ENCODE results near the gene FAM32A.

Gene FAM32A

GRCh38 chr19:16226184-16226591 is 41.0 kb downstream of the FAM32A start:
- peaks cover 63% of the 10 kb centered on the region for H3K36me3 ChIP-seq (ENCODE audit: insufficient read depth, low read length)
- H3K9me3 ChIP-seq (ENCODE audit: low read length) = peaks cover 4% of the 10 kb centered on the region
- no peak overlapping the region for H2AFZ ChIP-seq (ENCODE audit: low read depth, low read length)
- H3K27me3 ChIP-seq (ENCODE audit: insufficient read depth, low read length) = no peaks in the 10 kb centered on the region
- no peaks in the 10 kb centered on the region for H3K4me1 ChIP-seq (ENCODE audit: insufficient read depth, low read length)
- H3K4me3 ChIP-seq (ENCODE audit: low read length) = no peak overlapping the region

GRCh38 chr19:16226878-16227836 is 41.9 kb downstream of the FAM32A start:
- no peaks in the 10 kb centered on the region for H3K4me1 ChIP-seq (ENCODE audit: insufficient read depth, low read length)
- peaks cover 67% of the 10 kb centered on the region for H3K36me3 ChIP-seq (ENCODE audit: insufficient read depth, low read length)

GRCh38 chr19:16227837-16228636 is 42.8 kb downstream of the FAM32A start:
- Histone ChIP-seq H2AFZ (ENCODE audit: low read depth, low read length) (no peak overlapping the region), H3K4me1 (ENCODE audit: insufficient read depth, low read length) (no peaks in the 10 kb centered on the region), H3K4me3 (ENCODE audit: low read length) (no peak overlapping the region), H3K27me3 (ENCODE audit: insufficient read depth, low read length) (no peaks in the 10 kb centered on the region), H3K36me3 (ENCODE audit: insufficient read depth, low read length) (peaks cover 73% of the 10 kb centered on the region), H3K9me3 (ENCODE audit: low read length) (no peaks in the 10 kb centered on the region)

More at GRCh38 chr19:16226878-16227836, 41.9 kb downstream of the FAM32A start:
- Histone ChIP-seq H3K4me3 (ENCODE audit: low read length) (no peak overlapping the region), H3K27me3 (ENCODE audit: insufficient read depth, low read length) (no peaks in the 10 kb centered on the region), H2AFZ (ENCODE audit: low read depth, low read length) (no peak overlapping the region), H3K9me3 (ENCODE audit: low read length) (no peaks in the 10 kb centered on the region)

- H3K36me3 ChIP-seq (ENCODE audit: insufficient read depth, low read length) = peaks cover 72% of the 10 kb centered on the region
Observed at GRCh38 chr19:16228637-16229321, 43.6 kb downstream of the FAM32A start.

GRCh38 chr19:16229322-16229641 is 44.1 kb downstream of the FAM32A start:
- Histone ChIP-seq H3K36me3 (ENCODE audit: insufficient read depth, low read length) (peaks cover 71% of the 10 kb centered on the region), H2AFZ (ENCODE audit: low read depth, low read length) (no peak overlapping the region), H3K4me3 (ENCODE audit: low read length) (no peak overlapping the region)

More at GRCh38 chr19:16228637-16229321, 43.6 kb downstream of the FAM32A start:
- H2AFZ ChIP-seq (ENCODE audit: low read depth, low read length) = no peak overlapping the region
- H3K4me1 ChIP-seq (ENCODE audit: insufficient read depth, low read length) = no peaks in the 10 kb centered on the region
- no peak overlapping the region for H3K4me3 ChIP-seq (ENCODE audit: low read length)
- no peaks in the 10 kb centered on the region for H3K27me3 ChIP-seq (ENCODE audit: insufficient read depth, low read length)
- no peaks in the 10 kb centered on the region for H3K9me3 ChIP-seq (ENCODE audit: low read length)

GRCh38 chr19:16232127-16232526 is 46.9 kb downstream of the FAM32A start:
- H3K9me3 ChIP-seq (ENCODE audit: low read length) = no peaks in the 10 kb centered on the region
- no peak overlapping the region for H2AFZ ChIP-seq (ENCODE audit: low read depth, low read length)
- no peaks in the 10 kb centered on the region for H3K4me1 ChIP-seq (ENCODE audit: insufficient read depth, low read length)
- H3K4me3 ChIP-seq (ENCODE audit: low read length) = no peak overlapping the region
- no peaks in the 10 kb centered on the region for H3K27me3 ChIP-seq (ENCODE audit: insufficient read depth, low read length)
- H3K36me3 ChIP-seq (ENCODE audit: insufficient read depth, low read length) = peaks cover 59% of the 10 kb centered on the region

More at GRCh38 chr19:16229322-16229641, 44.1 kb downstream of the FAM32A start:
- Histone ChIP-seq H3K4me1 (ENCODE audit: insufficient read depth, low read length) (no peaks in the 10 kb centered on the region), H3K27me3 (ENCODE audit: insufficient read depth, low read length) (no peaks in the 10 kb centered on the region), H3K9me3 (ENCODE audit: low read length) (no peaks in the 10 kb centered on the region)

- Histone ChIP-seq H3K4me1 (ENCODE audit: insufficient read depth, low read length) (no peaks in the 10 kb centered on the region), H3K36me3 (ENCODE audit: insufficient read depth, low read length) (peaks cover 55% of the 10 kb centered on the region), H3K9me3 (ENCODE audit: low read length) (no peaks in the 10 kb centered on the region), H3K4me3 (ENCODE audit: low read length) (no peak overlapping the region), H3K27me3 (ENCODE audit: insufficient read depth, low read length) (no peaks in the 10 kb centered on the region), H2AFZ (ENCODE audit: low read depth, low read length) (no peak overlapping the region)
Observed at GRCh38 chr19:16232568-16232967, 47.4 kb downstream of the FAM32A start.

- Histone ChIP-seq H3K4me3 (ENCODE audit: low read length) (no peak overlapping the region), H3K36me3 (ENCODE audit: insufficient read depth, low read length) (peaks cover 49% of the 10 kb centered on the region), H3K9me3 (ENCODE audit: low read length) (no peaks in the 10 kb centered on the region)
Observed at GRCh38 chr19:16233081-16233776, 48.0 kb downstream of the FAM32A start.

GRCh38 chr19:16233836-16234551 is 48.8 kb downstream of the FAM32A start:
- H2AFZ ChIP-seq (ENCODE audit: low read depth, low read length) = no peak overlapping the region
- H3K4me3 ChIP-seq (ENCODE audit: low read length) = no peak overlapping the region
- peaks cover 41% of the 10 kb centered on the region for H3K36me3 ChIP-seq (ENCODE audit: insufficient read depth, low read length)
- no peaks in the 10 kb centered on the region for H3K4me1 ChIP-seq (ENCODE audit: insufficient read depth, low read length)
- no peaks in the 10 kb centered on the region for H3K27me3 ChIP-seq (ENCODE audit: insufficient read depth, low read length)
- no peaks in the 10 kb centered on the region for H3K9me3 ChIP-seq (ENCODE audit: low read length)

More at GRCh38 chr19:16233081-16233776, 48.0 kb downstream of the FAM32A start:
- H3K4me1 ChIP-seq (ENCODE audit: insufficient read depth, low read length) = no peaks in the 10 kb centered on the region
- no peak overlapping the region for H2AFZ ChIP-seq (ENCODE audit: low read depth, low read length)
- no peaks in the 10 kb centered on the region for H3K27me3 ChIP-seq (ENCODE audit: insufficient read depth, low read length)

- H3K36me3 ChIP-seq (ENCODE audit: insufficient read depth, low read length) = peaks cover 33% of the 10 kb centered on the region
- no peaks in the 10 kb centered on the region for H3K4me1 ChIP-seq (ENCODE audit: insufficient read depth, low read length)
- no peaks in the 10 kb centered on the region for H3K9me3 ChIP-seq (ENCODE audit: low read length)
- no peak overlapping the region for H2AFZ ChIP-seq (ENCODE audit: low read depth, low read length)
- H3K27me3 ChIP-seq (ENCODE audit: insufficient read depth, low read length) = no peaks in the 10 kb centered on the region
- no peak overlapping the region for H3K4me3 ChIP-seq (ENCODE audit: low read length)
Observed at GRCh38 chr19:16234552-16235445, 49.6 kb downstream of the FAM32A start.

Data from neuron (in vitro differentiated cells).